Endothelial cell of umbilical vein (primary cell): ENCODE results near the gene TMEM178B. TPM values are rescaled to one million over a fixed set of nuclear protein-coding genes. Genes with fewer than 3 reads are reported as not detected.

Source experiments
- BruUV-seq: library from RNA; stranded (reverse); fragments of 400-500 nt; replicated peaks from 2 replicates; lab custom pipeline; 2021; lab: Mats Ljungman, UMichigan
- CTCF ChIA-PET: fragments of 300-600, 350-600 bp; sonication (Branson Sonifier 250); formaldehyde crosslinking; loops from one replicate; lab custom pipeline; 2021; ENCODE audit warnings: antibody characterized with exemption, inconsistent platforms; lab: Charles Lee
- POLR2A ChIA-PET: fragments of 300-600, 350-600 bp; sonication (Branson Sonifier 250); formaldehyde crosslinking; loops from one replicate; lab custom pipeline; 2021; ENCODE audit warnings: antibody characterized with exemption, inconsistent platforms; lab: Charles Lee
- DNase-seq: peaks from one replicate; pipeline ENCODE4 v3.0.0-alpha.2; 2011; ENCODE audit warnings: low read depth, low spot score
- FAIRE-seq: peaks from 2 replicates; lab custom pipeline; 2011; peaks lifted over from hg19 to GRCh38; lab: Jason Lieb, UNC
- H2AFZ ChIP-seq: 2 replicates; pipeline ENCODE4 v1.6.0; 2012; ENCODE audit warnings: low read depth, low read length, control low read depth, inconsistent platforms
- H3K27ac ChIP-seq: 2 replicates; pipeline ENCODE4 v1.5.1; 2011; ENCODE audit warnings: low read depth, mild to moderate bottlenecking, control low read depth, low read length, moderate library complexity; ENCODE audit not compliant: insufficient read depth
- H3K27me3 ChIP-seq, 2 experiments: 2 replicates each; pipeline versions ENCODE4 v1.6.0 to v1.6.1; 2011; ENCODE audit warnings: low read length in 2 of 2, mixed read lengths in 1 of 2; ENCODE audit not compliant: control insufficient read depth in 2 of 2, insufficient read depth in 2 of 2
- H3K36me3 ChIP-seq, 2 experiments: 2 replicates in 1 of 2; 3 replicates in 1 of 2; pipeline ENCODE4 v1.5.1; 2011; ENCODE audit warnings: low read length in 2 of 2, mild to moderate bottlenecking in 1 of 2, moderate library complexity in 1 of 2; ENCODE audit not compliant: control insufficient read depth in 2 of 2, insufficient read depth in 2 of 2; ENCODE audit errors: extremely low read depth in 1 of 2
- H3K4me1 ChIP-seq: 3 replicates; pipeline ENCODE4 v1.5.1; 2011; ENCODE audit warnings: mild to moderate bottlenecking, low read length; ENCODE audit not compliant: control insufficient read depth, insufficient read depth; ENCODE audit errors: extremely low read depth
- H3K4me2 ChIP-seq: 2 replicates; pipeline ENCODE4 v1.6.1; 2011; ENCODE audit warnings: low read length, control low read depth, mixed read lengths; ENCODE audit not compliant: insufficient read depth
- H3K4me3 ChIP-seq, 3 experiments: fragments of 200-600 bp in 1 of 3; sonication (generic), shearing (Covaris generic) in 1 of 3; replicated peaks in 1 of 3; 2 replicates each; pipeline ENCODE4 v1.5.1; 2011 to 2016; ENCODE audit warnings: control low read depth in 3 of 3, low read length in 3 of 3, mild to moderate bottlenecking in 2 of 3, inconsistent platforms in 1 of 3, low read depth in 1 of 3, moderate library complexity in 1 of 3; ENCODE audit not compliant: insufficient read depth in 1 of 3
- H3K79me2 ChIP-seq: 2 replicates; pipeline ENCODE4 v1.6.0; 2012; ENCODE audit warnings: low read length, inconsistent platforms; ENCODE audit not compliant: control insufficient read depth, insufficient read depth
- H3K9ac ChIP-seq: replicated peaks from 2 replicates; pipeline ENCODE3; 2011; ENCODE audit warnings: low read length, control low read depth; ENCODE audit not compliant: insufficient read depth; ENCODE audit errors: extremely low read depth
- H3K9me1 ChIP-seq: replicated peaks from 3 replicates; pipeline ENCODE4 v1.6.0; 2011; ENCODE audit warnings: mild to moderate bottlenecking, low read length; ENCODE audit not compliant: control insufficient read depth, insufficient read depth; ENCODE audit errors: extremely low read depth
- H3K9me3 ChIP-seq: replicated peaks from 2 replicates; pipeline ENCODE4 v1.5.1; 2012; ENCODE audit warnings: low read length, inconsistent platforms; ENCODE audit not compliant: control insufficient read depth, insufficient read depth
- H4K20me1 ChIP-seq: replicated peaks from 2 replicates; pipeline ENCODE3; 2011; ENCODE audit warnings: mild to moderate bottlenecking, low read length; ENCODE audit not compliant: control insufficient read depth, insufficient read depth; ENCODE audit errors: extremely low read depth
- CTCF ChIP-seq, 2 donors: IDR thresholded peaks; 1 replicate in 1 of 2; 2 replicates in 1 of 2; pipeline ENCODE4 v1.5.1; 2011; ENCODE audit warnings: low read length in 2 of 2, mild to moderate bottlenecking in 2 of 2, moderate library complexity in 2 of 2, control low read depth in 1 of 2, inconsistent platforms in 1 of 2, low read depth in 1 of 2; ENCODE audit not compliant: insufficient read depth in 1 of 2; ENCODE audit errors: extremely low read depth in 1 of 2
- EZH2 ChIP-seq: IDR thresholded peaks from 2 replicates; pipeline ENCODE4 v1.6.1; 2012; ENCODE audit warnings: borderline replicate concordance, low read depth, mild to moderate bottlenecking, moderate library complexity, low read length, inconsistent platforms; ENCODE audit not compliant: severe bottlenecking
- FOS ChIP-seq: IDR thresholded peaks from 2 replicates; pipeline ENCODE4 v1.6.1; 2011; ENCODE audit warnings: mild to moderate bottlenecking, low read length, moderate library complexity, borderline replicate concordance; ENCODE audit not compliant: insufficient read depth
- JUN ChIP-seq: IDR thresholded peaks from 2 replicates; pipeline ENCODE4 v1.6.1; 2011; ENCODE audit warnings: borderline replicate concordance, low read depth; ENCODE audit not compliant: insufficient read length, insufficient read depth
- MAX ChIP-seq: IDR thresholded peaks from 2 replicates; pipeline ENCODE4 v1.6.1; 2011; ENCODE audit not compliant: insufficient read depth, insufficient read length
- MYC ChIP-seq: IDR thresholded peaks from one replicate; pipeline ENCODE4 v1.6.1; 2011; ENCODE audit warnings: mild to moderate bottlenecking, low read depth, low read length
- POLR2A ChIP-seq: IDR thresholded peaks from 2 replicates; pipeline ENCODE4 v1.6.1; 2012; ENCODE audit warnings: low read depth, mild to moderate bottlenecking, control low read depth, low read length
- POLR2AphosphoS5 ChIP-seq: IDR thresholded peaks from 2 replicates; pipeline ENCODE4 v1.6.1; 2012; ENCODE audit warnings: low read depth, mild to moderate bottlenecking, control low read depth, low read length, moderate library complexity; ENCODE audit not compliant: insufficient read depth
- dilution Hi-C: fragments of 300-500 bp; cut with MboI; formaldehyde crosslinking; loops from one replicate; pipeline ENCODE4 v1.15.0; 2019; ENCODE audit warnings: low sequenced_read_pairs; ENCODE audit not compliant: extremely low pct_ligation_motif_present
- intact Hi-C: fragments of 100-400 bp; cut with micrococcal nuclease; formaldehyde crosslinking; loops from one replicate; pipeline ENCODE4 v1.10.0; 2022
- polyA plus RNA-seq, 4 experiments: library from polyadenylated mRNA; depleted of rRNA in 3 of 4; stranded (reverse) in 3 of 4; unstranded in 1 of 4; fragments of >200 nt; gene quantifications; 2 replicates each; pipeline versions ENCODE4 v1.2.1 to v1.2.3, GENCODE V29; 2011 to 2012; ENCODE audit warnings: missing spikeins in 1 of 4
- total RNA-seq: library from RNA; stranded (reverse); gene quantifications from 2 replicates; pipeline ENCODE4 v1.2.3, GENCODE V29; 2021

TMEM178B gene
- total and polyA plus RNA-seq, 2 donors (not counting 3 experiments of a cell fraction or from before 2014, with no cell fraction given), result not detected

- Histone ChIP-seq H3K36me3 (no peaks in the 10 kb centered on the region), H4K20me1 (no peaks in the 10 kb centered on the region), H3K4me1 (peaks cover 10% of the 10 kb centered on the region), H3K4me2 (peak overlapping the region; percentile 44), H3K9me3 (no peaks in the 10 kb centered on the region), H3K27me3 (peaks cover 39 to 57% of the 10 kb centered on the region in 2 experiments), H3K4me3 (peak overlapping the region in 1 of 3 experiments; percentile 26), H3K9me1 (no peaks in the 10 kb centered on the region), H3K79me2 (no peaks in the 10 kb centered on the region), H2AFZ (peak overlapping the region; percentile 62), H3K9ac (no peak overlapping the region), H3K27ac (no peak overlapping the region)
- ChIA-PET CTCF (interaction anchor here (1.7 kb wide), 1 partner anchor 459 kb away, joined by 8 read pairs; no protein-coding TSS in a partner anchor), POLR2A (no interaction called here)
- no peak for FAIRE-seq
- no TSS peak for BruUV-seq
- DNase-seq, result no peak
- dilution Hi-C loops (no loop called here), intact Hi-C loops (loop anchor here (5.0 kb wide), 1 partner anchor 578 kb away; no protein-coding TSS in a partner anchor)
- TF ChIP-seq POLR2AphosphoS5 (no peak), EZH2 (peak; percentile 41), POLR2A (no peak), JUN (no peak), MYC (no peak), MAX (no peak)
Observed at GRCh38 chr7:141074162-141074991, 513 bp downstream of the TMEM178B start.

GRCh38 chr7:141074997-141075396 is 1.1 kb downstream of the TMEM178B start:
- no peak overlapping the region for H3K9ac ChIP-seq
- H3K9me3 ChIP-seq, result no peaks in the 10 kb centered on the region
- H2AFZ ChIP-seq, result no peak overlapping the region
- no TSS peak for BruUV-seq
- H3K27ac ChIP-seq, result no peak overlapping the region
- intact Hi-C loops (loop anchor here (5.0 kb wide), 1 partner anchor 577 kb away; no protein-coding TSS in a partner anchor), dilution Hi-C loops (no loop called here)
- peaks cover 38 to 57% of the 10 kb centered on the region in 2 experiments for H3K27me3 ChIP-seq
- ChIA-PET POLR2A (no interaction called here), CTCF (interaction anchor here (1.7 kb wide), 1 partner anchor 459 kb away, joined by 8 read pairs; no protein-coding TSS in a partner anchor)
- no peaks in the 10 kb centered on the region for H4K20me1 ChIP-seq
- H3K4me1 ChIP-seq, result peaks cover 10% of the 10 kb centered on the region
- no peaks in the 10 kb centered on the region for H3K36me3 ChIP-seq
- H3K4me2 ChIP-seq, result no peak overlapping the region
- no peaks in the 10 kb centered on the region for H3K9me1 ChIP-seq
- no peak for FAIRE-seq
- no peaks in the 10 kb centered on the region for H3K79me2 ChIP-seq
- TF ChIP-seq POLR2A (no peak), CTCF (IDR thresholded peaks at IDR 0.05; ENCODE audit: extremely low read depth in 1 of 2, insufficient read depth in 1 of 2, low read depth in 1 of 2, low read length in 2 of 2) (no peak), POLR2AphosphoS5 (no peak), JUN (no peak), FOS (no peak), MYC (no peak)
- H3K4me3 ChIP-seq, result no peak overlapping the region
- DNase-seq, result no peak
